Spleen (tissue), 7 donors: ENCODE results near the gene COL4A1.

Experiments
- POLR2A ChIP-seq, 3 donors: fragments of 450-650 bp; IDR thresholded peaks; one replicate each; pipeline ENCODE4 v1.5.1; 2017; ENCODE audit warnings: antibody characterized with exemption in 3 of 3, mild to moderate bottlenecking in 1 of 3
- POLR2AphosphoS5 ChIP-seq, 3 donors: sonication (generic); formaldehyde crosslinking; IDR thresholded peaks; one replicate each; pipeline ENCODE4 v1.5.1; 2017; ENCODE audit warnings: antibody characterized with exemption in 3 of 3
- TF ChIP-seq, protein P1 (sequence below), 11 experiments: fragments of 200-600 bp in 7 of 11; fragments of 450-650 bp in 4 of 11; sonication (generic) in 4 of 11; IDR thresholded peaks in 8 of 11; conservative IDR thresholded peaks in 3 of 11; 1 replicate in 7 of 11; 2 replicates in 4 of 11; pipeline versions ENCODE4 v1.4.0 to v1.8.0; 2016 to 2021; ENCODE audit warnings: antibody characterized with exemption in 11 of 11, inconsistent platforms in 4 of 11, mild to moderate bottlenecking in 1 of 11
- donor health status: DM: no; HTN: no; CAD: no; lungs with moderate emphysema.
- donor health status: DM: no; HTN: no; CAD: no.
- donor health status: DM: no; HTN: no; CAD: no.

DNA sequence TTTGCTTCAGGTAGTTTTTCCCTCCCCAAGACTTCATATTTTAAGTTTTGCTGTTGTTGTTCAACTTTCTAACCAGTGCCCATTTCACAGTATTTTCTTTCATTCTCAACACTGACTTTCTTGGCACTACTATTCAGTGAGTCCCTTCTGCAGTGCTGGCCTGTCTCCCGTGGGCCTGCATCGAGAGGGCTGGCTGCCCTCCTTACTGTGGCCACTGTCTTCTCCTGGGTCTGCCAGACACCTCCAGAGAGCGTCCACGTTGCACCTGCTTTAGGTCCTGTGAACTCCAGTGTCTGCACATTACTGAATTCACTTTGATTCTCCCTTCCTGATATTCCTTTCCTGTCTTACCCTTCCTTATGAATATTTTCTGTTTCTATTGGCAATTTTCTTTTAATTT is 27.3 kb downstream of the COL4A1 start:
- TF ChIP-seq POLR2A (IDR thresholded peaks at IDR 0.05) (no peak), POLR2AphosphoS5 (IDR thresholded peaks at IDR 0.05) (no peak)
- TF ChIP-seq, protein P1, sequence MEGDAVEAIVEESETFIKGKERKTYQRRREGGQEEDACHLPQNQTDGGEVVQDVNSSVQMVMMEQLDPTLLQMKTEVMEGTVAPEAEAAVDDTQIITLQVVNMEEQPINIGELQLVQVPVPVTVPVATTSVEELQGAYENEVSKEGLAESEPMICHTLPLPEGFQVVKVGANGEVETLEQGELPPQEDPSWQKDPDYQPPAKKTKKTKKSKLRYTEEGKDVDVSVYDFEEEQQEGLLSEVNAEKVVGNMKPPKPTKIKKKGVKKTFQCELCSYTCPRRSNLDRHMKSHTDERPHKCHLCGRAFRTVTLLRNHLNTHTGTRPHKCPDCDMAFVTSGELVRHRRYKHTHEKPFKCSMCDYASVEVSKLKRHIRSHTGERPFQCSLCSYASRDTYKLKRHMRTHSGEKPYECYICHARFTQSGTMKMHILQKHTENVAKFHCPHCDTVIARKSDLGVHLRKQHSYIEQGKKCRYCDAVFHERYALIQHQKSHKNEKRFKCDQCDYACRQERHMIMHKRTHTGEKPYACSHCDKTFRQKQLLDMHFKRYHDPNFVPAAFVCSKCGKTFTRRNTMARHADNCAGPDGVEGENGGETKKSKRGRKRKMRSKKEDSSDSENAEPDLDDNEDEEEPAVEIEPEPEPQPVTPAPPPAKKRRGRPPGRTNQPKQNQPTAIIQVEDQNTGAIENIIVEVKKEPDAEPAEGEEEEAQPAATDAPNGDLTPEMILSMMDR (IDR thresholded peaks at IDR 0.05 in 8 of 11, conservative IDR thresholded peaks at IDR 0.05 in 3 of 11), result no peak
